H1 (cell line): ENCODE data around the gene GPSM1. TPM values are rescaled to one million over a fixed set of nuclear protein-coding genes. Genes with fewer than 3 reads are reported as not detected.

Source experiments
- CTCF ChIA-PET: fragments of 300-600 bp; sonication (Branson Sonifier 250); formaldehyde crosslinking; loops from one replicate; lab custom pipeline; 2021; ENCODE audit not compliant: partially characterized antibody; lab: Charles Lee
- POLR2A ChIA-PET: fragments of 300-600 bp; sonication (Branson Sonifier 250); formaldehyde crosslinking; loops from one replicate; lab custom pipeline; 2021; ENCODE audit warnings: inconsistent platforms; ENCODE audit not compliant: partially characterized antibody; lab: Charles Lee
- DNase-seq, 2 experiments: peaks; one replicate each; pipeline versions ENCODE4 v3.0.0 to v3.0.0-alpha.2; 2010 to 2022; ENCODE audit warnings: low spot score in 2 of 2, low read depth in 1 of 2, mixed read lengths in 1 of 2
- FAIRE-seq: peaks from 2 replicates; lab custom pipeline; 2011; peaks lifted over from hg19 to GRCh38; lab: Jason Lieb, UNC
- H2AFZ ChIP-seq: 2 replicates; pipeline ENCODE4 v1.8.1; 2012; ENCODE audit warnings: low read length, inconsistent platforms
- H2AK5ac ChIP-seq: 2 replicates; pipeline ENCODE4 v1.6.1; 2013; ENCODE audit warnings: low read depth, low read length
- H2BK120ac ChIP-seq: replicated peaks from 2 replicates; pipeline ENCODE3; 2013; ENCODE audit warnings: low read depth, low read length, inconsistent platforms
- H2BK12ac ChIP-seq: 2 replicates; pipeline ENCODE4 v1.6.1; 2013; ENCODE audit warnings: low read depth, low read length
- H2BK15ac ChIP-seq: 2 replicates; pipeline ENCODE4 v1.6.1; 2013; ENCODE audit warnings: low read length
- H2BK20ac ChIP-seq: 2 replicates; pipeline ENCODE4 v1.6.1; 2013; ENCODE audit warnings: low read length
- H2BK5ac ChIP-seq: 2 replicates; pipeline ENCODE4 v1.6.1; 2013; ENCODE audit warnings: low read depth, low read length
- H3K14ac ChIP-seq: 2 replicates; pipeline ENCODE4 v1.6.1; 2013; ENCODE audit warnings: inconsistent platforms; ENCODE audit not compliant: insufficient read length
- H3K18ac ChIP-seq: 2 replicates; pipeline ENCODE4 v1.6.1; 2013; ENCODE audit warnings: low read length; ENCODE audit errors: extremely low read depth
- H3K23ac ChIP-seq: 2 replicates; pipeline ENCODE4 v1.6.1; 2013; ENCODE audit warnings: inconsistent platforms; ENCODE audit not compliant: insufficient read length
- H3K23me2 ChIP-seq: 2 replicates; pipeline ENCODE4 v1.6.1; 2013; ENCODE audit warnings: low read depth, low read length
- H3K27ac ChIP-seq: 2 replicates; pipeline ENCODE4 v1.6.1; 2011; ENCODE audit warnings: low read depth, low read length, inconsistent platforms
- H3K27me3 ChIP-seq, 4 experiments: replicated peaks in 1 of 4; 1 replicate in 1 of 4; 2 replicates in 3 of 4; pipeline versions ENCODE4 v1.6.1 to v1.8.1; 2011 to 2013; ENCODE audit warnings: low read length in 3 of 4, mild to moderate bottlenecking in 3 of 4, inconsistent platforms in 2 of 4, mixed read lengths in 2 of 4, moderate library complexity in 1 of 4; ENCODE audit not compliant: control insufficient read depth in 3 of 4, insufficient read depth in 3 of 4; ENCODE audit errors: extremely low read depth in 1 of 4
- H3K36me3 ChIP-seq, 4 experiments: 2 replicates each; pipeline versions ENCODE4 v1.6.1 to v1.8.1; 2011 to 2013; ENCODE audit warnings: mild to moderate bottlenecking in 4 of 4, low read length in 3 of 4, moderate library complexity in 2 of 4, control low read depth in 1 of 4, inconsistent platforms in 1 of 4; ENCODE audit not compliant: insufficient read depth in 4 of 4, control insufficient read depth in 2 of 4
- H3K4ac ChIP-seq: replicated peaks from 2 replicates; pipeline ENCODE3; 2013; ENCODE audit warnings: low read length, low read depth, mixed read lengths, inconsistent platforms; ENCODE audit not compliant: insufficient read length
- H3K4me1 ChIP-seq, 4 experiments: replicated peaks in 1 of 4; 1 replicate in 1 of 4; 2 replicates in 3 of 4; pipeline versions ENCODE4 v1.6.1 to v1.8.1; 2011 to 2013; ENCODE audit warnings: low read length in 3 of 4, inconsistent platforms in 2 of 4, mixed read lengths in 1 of 4; ENCODE audit not compliant: insufficient read depth in 4 of 4, control insufficient read depth in 3 of 4
- H3K4me2 ChIP-seq, 2 experiments: 2 replicates each; pipeline versions ENCODE4 v1.6.1 to v1.8.1; 2011 to 2013; ENCODE audit warnings: low read depth in 2 of 2, low read length in 2 of 2, control low read depth in 1 of 2, inconsistent platforms in 1 of 2, mild to moderate bottlenecking in 1 of 2; ENCODE audit not compliant: insufficient read depth in 1 of 2
- H3K4me3 ChIP-seq, 4 experiments: fragments of 200-600, 300-600 bp in 1 of 4; sonication (generic), shearing (Covaris generic), sonication (Bioruptor Twin) in 1 of 4; 2 replicates each; pipeline versions ENCODE4 v1.5.1 to v1.8.1; 2011 to 2016; ENCODE audit warnings: low read length in 4 of 4, low read depth in 3 of 4, control low read depth in 2 of 4, inconsistent platforms in 2 of 4, mild to moderate bottlenecking in 2 of 4, mixed read lengths in 1 of 4, moderate library complexity in 1 of 4; ENCODE audit not compliant: insufficient read depth in 2 of 4; ENCODE audit errors: extremely low read depth in 1 of 4
- H3K56ac ChIP-seq: replicated peaks from 2 replicates; pipeline ENCODE3; 2013; ENCODE audit warnings: low read depth, mild to moderate bottlenecking, mixed read lengths, low read length, inconsistent platforms; ENCODE audit not compliant: insufficient read length
- H3K79me1 ChIP-seq: 2 replicates; pipeline ENCODE4 v1.6.1; 2013; ENCODE audit warnings: low read depth, low read length, control low read depth
- H3K79me2 ChIP-seq, 2 experiments: 2 replicates each; pipeline versions ENCODE4 v1.6.1 to v1.8.1; 2012 to 2013; ENCODE audit warnings: low read length in 2 of 2, mild to moderate bottlenecking in 2 of 2, inconsistent platforms in 1 of 2; ENCODE audit not compliant: insufficient read depth in 2 of 2, control insufficient read depth in 1 of 2
- H3K9ac ChIP-seq, 4 experiments: replicated peaks in 1 of 4; 1 replicate in 1 of 4; 2 replicates in 3 of 4; pipeline versions ENCODE4 v1.6.1 to v1.8.1; 2011 to 2013; ENCODE audit warnings: low read depth in 3 of 4, low read length in 3 of 4, control low read depth in 2 of 4, mild to moderate bottlenecking in 2 of 4, moderate library complexity in 2 of 4, inconsistent platforms in 1 of 4; ENCODE audit errors: extremely low read depth in 1 of 4
- H3K9me3 ChIP-seq, 2 experiments: 2 replicates each; pipeline versions ENCODE4 v1.6.1 to v1.8.1; 2012 to 2013; ENCODE audit warnings: mild to moderate bottlenecking in 2 of 2, moderate library complexity in 2 of 2, control low read depth in 1 of 2, inconsistent platforms in 1 of 2, low read depth in 1 of 2, low read length in 1 of 2, mixed read lengths in 1 of 2; ENCODE audit not compliant: insufficient read depth in 2 of 2
- H4K20me1 ChIP-seq, 2 experiments: replicated peaks in 1 of 2; 2 replicates each; pipeline versions ENCODE3 to v1.8.1; 2011 to 2013; ENCODE audit warnings: inconsistent platforms in 2 of 2, low read length in 2 of 2, mild to moderate bottlenecking in 1 of 2; ENCODE audit not compliant: insufficient read depth in 2 of 2, control insufficient read depth in 1 of 2
- H4K5ac ChIP-seq: 2 replicates; pipeline ENCODE4 v1.6.1; 2013; ENCODE audit warnings: low read length, low read depth, mixed read lengths, inconsistent platforms; ENCODE audit not compliant: insufficient read length
- H4K8ac ChIP-seq: 2 replicates; pipeline ENCODE4 v1.8.0; 2013; ENCODE audit warnings: mild to moderate bottlenecking, moderate library complexity, low read length, inconsistent platforms; ENCODE audit not compliant: insufficient read depth; ENCODE audit errors: extremely low read depth
- H4K91ac ChIP-seq: replicated peaks from 2 replicates; pipeline ENCODE3; 2013; ENCODE audit warnings: low read length, mixed read lengths, inconsistent platforms; ENCODE audit not compliant: insufficient read length
- BACH1 ChIP-seq: IDR thresholded peaks from 2 replicates; pipeline ENCODE4 v1.6.1; 2012; ENCODE audit warnings: low read length, improper control_type of control experiment
- KDM5A ChIP-seq: fragments of 200-600 bp; IDR thresholded peaks from 2 replicates; pipeline ENCODE4 v1.7.1; 2012; ENCODE audit warnings: mild to moderate bottlenecking, low read length, inconsistent platforms, mixed read lengths
- SUZ12 ChIP-seq: fragments of 200-600 bp; sonication (generic); IDR thresholded peaks from 2 replicates; pipeline ENCODE4 v1.6.1; 2012; ENCODE audit warnings: mild to moderate bottlenecking, inconsistent platforms, low read length, moderate library complexity, mixed read lengths
- WGBS, 2 experiments: shearing (Covaris generic) in 1 of 2; methylation state at CpG; one replicate each; pipeline versions ENCODE4 v1.1.6 to v1.1.7; 2013 to 2015; ENCODE audit warnings: low lambda C conversion rate in 2 of 2, mixed read lengths in 2 of 2, inconsistent platforms in 1 of 2, low coverage in 1 of 2, missing lambda C conversion rate in 1 of 2; ENCODE audit not compliant: insufficient replicate concordance in 2 of 2, insufficient coverage in 1 of 2, insufficient read length in 1 of 2; ENCODE audit errors: extremely low coverage in 1 of 2, missing lambda C conversion rate in 1 of 2; 5-methylcytosine and 5-hydroxymethylcytosine counted together
- polyA plus RNA-seq, 7 experiments: library from polyadenylated mRNA; depleted of rRNA in 3 of 7; stranded (reverse) in 5 of 7; unstranded in 2 of 7; fragments of >200 nt in 5 of 7; fragments of 200-250 nt in 2 of 7; gene quantifications; 1 replicate in 5 of 7; 2 replicates in 1 of 7; 4 replicates in 1 of 7; pipeline versions ENCODE4 v1.2.1 to v1.2.3, GENCODE V29; 2011 to 2013; ENCODE audit warnings: missing spikeins in 2 of 7, mixed read lengths in 2 of 7
- total RNA-seq: library from RNA; stranded (reverse); fragmentation: NEBNext Ultra II Directional; extraction: Animal tissue kit (Norgen Biotek cat#: 25700); gene quantifications from 2 replicates; pipeline ENCODE4 v1.2.1, GENCODE V29; 2021

Gene GPSM1
- total and polyA plus RNA-seq, 2 of the 8 experiments (the other 6 are each of a cell fraction or from before 2014, with no cell fraction given) = 12.8 to 18.0 TPM

DNA sequence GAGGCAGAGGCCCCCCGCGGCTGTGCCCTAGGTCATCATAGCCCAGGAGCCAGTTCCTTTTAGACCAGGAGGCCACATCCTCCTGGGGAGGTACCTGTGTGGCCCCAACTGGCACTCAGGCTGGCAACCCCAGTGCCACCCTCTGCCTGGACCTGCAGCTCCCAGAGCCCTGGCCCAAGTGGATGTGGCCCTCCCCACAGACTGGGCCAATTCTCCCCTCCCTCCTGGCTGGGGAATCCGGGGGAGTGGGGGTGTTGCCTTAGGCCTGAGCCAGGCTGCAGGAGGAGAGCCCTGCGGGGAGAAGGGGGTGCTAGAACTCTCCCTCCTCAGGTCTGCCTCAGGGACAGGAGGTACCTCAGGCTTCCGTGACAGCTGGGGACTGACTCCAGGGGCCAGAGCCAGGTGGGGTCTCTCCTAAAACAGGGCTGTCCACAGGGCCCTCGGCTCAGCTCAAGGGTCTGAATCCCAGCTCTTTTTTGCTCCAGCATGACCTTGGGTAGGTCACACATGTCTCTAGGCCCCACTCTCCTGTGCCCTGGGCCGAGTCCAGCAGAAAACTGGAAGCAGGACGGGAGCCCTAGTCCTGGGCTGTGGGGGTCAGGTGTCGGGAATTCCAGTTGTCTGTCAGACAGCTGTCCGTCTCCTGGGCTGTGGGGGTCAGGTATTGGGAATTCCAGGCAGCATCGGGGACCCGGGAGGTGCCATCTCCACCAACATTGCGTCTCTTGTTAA is 26.6 kb downstream of the GPSM1 start:
- POLR2A ChIA-PET = interaction anchor here (0.5 to 15.8 kb wide), 12 partner anchors 9 to 344 kb away, joined by 3 to 137 read pairs (median 4); partner anchors contain the start of genes DNLZ and GPSM1
- no peak for FAIRE-seq
- no peaks in the 10 kb centered on the region; a peak in 2 of 7 replicates for H3K27me3 ChIP-seq

More for the DNA sequence above, 26.6 kb downstream of the GPSM1 start:
- Histone ChIP-seq H2BK120ac (no peak overlapping the region), H2AK5ac (no peak overlapping the region), H3K79me2 (no peaks in the 10 kb centered on the region), H3K4me3 (no peak overlapping the region), H4K91ac (no peak overlapping the region), H3K4ac (no peak overlapping the region), H3K4me2 (no peak overlapping the region), H3K9me3 (no peaks in the 10 kb centered on the region), H3K18ac (no peak overlapping the region), H2AFZ (no peak overlapping the region), H3K27ac (no peak overlapping the region), H2BK12ac (no peak overlapping the region), H2BK5ac (no peak overlapping the region; the same call in 1 of the 2 replicates), H3K36me3 (no peaks in the 10 kb centered on the region; a peak in 1 of 8 replicates), H3K14ac (no peak overlapping the region), H4K20me1 (no peaks in the 10 kb centered on the region), H3K23ac (no peak overlapping the region), H2BK15ac (no peak overlapping the region), H4K5ac (no peak overlapping the region), H3K23me2 (no peaks in the 10 kb centered on the region), H2BK20ac (no peak overlapping the region), H3K4me1 (no peaks in the 10 kb centered on the region), H4K8ac (no peak overlapping the region), H3K79me1 (no peaks in the 10 kb centered on the region), H3K9ac (no peak overlapping the region), H3K56ac (no peak overlapping the region)
- TF ChIP-seq SUZ12 (no peak), BACH1 (no peak), KDM5A (no peak)
- WGBS, 2 experiments = 87% methylated on average over 13 of the region's 13 CpGs; no CpG with 5 or more reads in 1 of the 2 experiments
- no peak for DNase-seq
- CTCF ChIA-PET = interaction anchor here (0.6 to 2.0 kb wide), 10 partner anchors 9 to 71 kb away, joined by 3 to 22 read pairs (median 4); partner anchors contain the start of gene DNLZ
